Stomach smooth muscle (tissue), 2 donors: ENCODE data around the gene CCL4.

ENCODE experiments used
- H3K27ac ChIP-seq: one replicate; pipeline ENCODE4 v1.7.0; 2013; ENCODE audit warnings: mild to moderate bottlenecking, low read length, inconsistent platforms
- H3K27me3 ChIP-seq, 2 donors: one replicate each; pipeline ENCODE4 v1.7.0; 2013; ENCODE audit warnings: low read length in 2 of 2; ENCODE audit not compliant: insufficient read depth in 2 of 2, control insufficient read depth in 1 of 2
- H3K36me3 ChIP-seq, 2 donors: one replicate each; pipeline ENCODE4 v1.7.0; 2013; ENCODE audit warnings: low read length in 2 of 2; ENCODE audit not compliant: control insufficient read depth in 2 of 2, insufficient read depth in 2 of 2
- H3K4me1 ChIP-seq: one replicate; pipeline ENCODE4 v1.7.0; 2013; ENCODE audit warnings: low read length; ENCODE audit not compliant: control insufficient read depth, insufficient read depth
- H3K4me3 ChIP-seq, 2 donors: one replicate each; pipeline ENCODE4 v1.7.0; 2013; ENCODE audit warnings: low read length in 2 of 2
- H3K9ac ChIP-seq, 2 donors: one replicate each; pipeline ENCODE4 v1.7.0; 2013; ENCODE audit warnings: low read length in 2 of 2, mild to moderate bottlenecking in 1 of 2
- H3K9me3 ChIP-seq, 2 donors: one replicate each; pipeline ENCODE4 v1.7.0; 2013; ENCODE audit warnings: low read length in 2 of 2; ENCODE audit not compliant: control insufficient read depth in 2 of 2
- donor health status: healthy.
- donor health status: Pancreatic carcinoma.

Gene CCL4

DNA sequence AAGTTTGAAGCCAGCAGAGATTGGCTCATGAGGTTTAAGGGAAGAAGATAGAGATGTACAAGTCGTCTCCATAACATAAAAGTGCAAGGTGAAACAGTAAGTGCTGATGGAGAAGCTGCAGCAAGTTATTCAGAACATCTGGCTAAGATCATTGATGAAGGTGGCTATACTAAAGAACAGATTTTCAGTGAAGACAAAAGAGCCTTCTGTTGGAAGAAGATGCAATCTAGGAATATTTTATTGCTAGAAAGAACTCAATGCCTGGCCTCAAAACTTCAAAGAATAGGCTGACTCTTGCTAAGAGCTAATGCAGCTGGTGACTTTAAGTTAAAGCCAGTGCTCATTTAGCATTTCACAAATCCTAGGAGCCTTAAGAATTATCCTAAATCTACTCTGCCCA is 26.0 kb downstream of the CCL4 start:
- no peaks in the 10 kb centered on the region for H3K9me3 ChIP-seq
- H3K36me3 ChIP-seq, result no peaks in the 10 kb centered on the region
- H3K27me3 ChIP-seq, result peaks cover 0 to 5% of the 10 kb centered on the region in 2 donors
- no peak overlapping the region for H3K9ac ChIP-seq
- H3K4me1 ChIP-seq, result no peaks in the 10 kb centered on the region
- no peak overlapping the region for H3K27ac ChIP-seq
- no peak overlapping the region for H3K4me3 ChIP-seq

DNA sequence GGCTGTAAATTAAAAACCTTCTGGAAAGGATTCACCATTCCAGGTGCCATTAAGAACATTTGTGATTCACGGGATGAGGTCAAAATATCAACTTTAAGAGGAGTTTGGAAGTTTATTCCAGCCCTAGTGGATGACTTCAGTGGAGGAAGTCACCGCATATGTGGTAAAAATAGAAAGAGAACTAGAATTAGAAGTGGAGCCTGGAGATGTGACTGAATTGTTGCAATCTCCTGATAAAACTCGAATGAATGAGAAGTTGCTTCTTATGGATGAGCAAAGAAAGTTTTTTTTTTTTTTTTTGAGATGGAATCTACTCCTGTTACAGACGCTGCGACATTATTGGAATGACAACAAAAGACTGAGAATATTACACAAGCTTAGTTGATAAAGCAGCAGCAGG is 26.7 kb downstream of the CCL4 start:
- no peaks in the 10 kb centered on the region for H3K36me3 ChIP-seq
- H3K4me1 ChIP-seq, result no peaks in the 10 kb centered on the region
- H3K4me3 ChIP-seq, result no peak overlapping the region
- H3K9ac ChIP-seq, result no peak overlapping the region
- H3K27me3 ChIP-seq, result peaks cover 0 to under 1% of the 10 kb centered on the region in 2 donors
- H3K27ac ChIP-seq, result no peak overlapping the region
- no peaks in the 10 kb centered on the region for H3K9me3 ChIP-seq

GRCh38 chr17:36131421-36131820 is 27.8 kb downstream of the CCL4 start:
- Histone ChIP-seq H3K36me3 (no peaks in the 10 kb centered on the region), H3K4me1 (no peaks in the 10 kb centered on the region), H3K27me3 (no peaks in the 10 kb centered on the region), H3K9ac (no peak overlapping the region), H3K4me3 (no peak overlapping the region), H3K9me3 (no peaks in the 10 kb centered on the region), H3K27ac (no peak overlapping the region)

DNA sequence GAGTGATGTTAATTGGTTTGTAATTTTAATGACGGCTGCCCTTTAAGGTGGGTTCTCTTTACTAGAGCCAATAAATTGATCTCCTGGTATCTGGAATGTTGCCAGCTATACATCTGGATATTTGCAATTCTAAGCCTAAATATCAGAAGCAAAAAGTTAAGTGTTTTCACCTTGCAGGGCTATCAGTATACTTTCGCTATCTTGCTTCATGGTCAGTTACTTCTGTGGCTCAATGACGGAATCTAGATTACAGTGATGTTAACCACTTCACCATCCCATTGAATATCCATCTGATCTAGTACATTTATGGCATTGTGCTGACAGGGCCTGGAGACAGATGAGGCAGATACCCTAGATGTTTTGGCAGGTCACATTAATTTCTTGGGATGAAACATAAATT is 28.3 kb downstream of the CCL4 start:
- no peaks in the 10 kb centered on the region for H3K36me3 ChIP-seq
- H3K27ac ChIP-seq, result no peak overlapping the region
- no peak overlapping the region for H3K4me3 ChIP-seq
- no peak overlapping the region for H3K9ac ChIP-seq
- no peaks in the 10 kb centered on the region for H3K4me1 ChIP-seq
- H3K27me3 ChIP-seq, result no peaks in the 10 kb centered on the region
- H3K9me3 ChIP-seq, result no peaks in the 10 kb centered on the region

GRCh38 chr17:36132421-36132831 is 28.8 kb downstream of the CCL4 start:
- H3K9me3 ChIP-seq, result no peaks in the 10 kb centered on the region
- no peak overlapping the region for H3K4me3 ChIP-seq
- H3K9ac ChIP-seq, result no peak overlapping the region
- H3K27me3 ChIP-seq, result no peaks in the 10 kb centered on the region
- H3K36me3 ChIP-seq, result no peaks in the 10 kb centered on the region
- H3K27ac ChIP-seq, result no peak overlapping the region
- no peaks in the 10 kb centered on the region for H3K4me1 ChIP-seq

GRCh38 chr17:36133602-36134236 is 30.1 kb downstream of the CCL4 start:
- Histone ChIP-seq H3K27ac (no peak overlapping the region), H3K27me3 (no peaks in the 10 kb centered on the region), H3K4me1 (no peaks in the 10 kb centered on the region), H3K36me3 (no peaks in the 10 kb centered on the region), H3K9ac (no peak overlapping the region), H3K4me3 (no peak overlapping the region), H3K9me3 (no peaks in the 10 kb centered on the region)

DNA sequence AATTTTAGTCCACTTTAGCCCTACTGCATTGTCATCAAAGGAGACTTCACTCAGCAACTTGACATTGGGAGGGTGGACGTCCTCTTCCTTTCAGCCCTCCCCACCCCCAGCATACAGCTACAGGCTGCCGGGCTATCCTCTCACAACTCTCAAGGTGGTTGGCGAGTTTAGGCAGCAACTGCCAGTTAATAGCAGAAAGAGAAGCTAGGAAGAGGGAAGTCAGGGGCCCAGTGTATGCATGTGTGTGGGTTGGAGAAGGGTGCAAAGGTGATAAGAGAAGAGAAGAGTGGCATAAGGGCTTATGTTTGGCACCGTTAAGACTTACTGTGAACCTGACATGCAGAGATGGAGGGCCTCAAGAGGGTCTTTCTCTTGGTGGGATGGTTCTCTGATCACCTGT is 31.8 kb downstream of the CCL4 start:
- no peaks in the 10 kb centered on the region for H3K36me3 ChIP-seq
- H3K4me1 ChIP-seq, result no peaks in the 10 kb centered on the region
- no peaks in the 10 kb centered on the region for H3K27me3 ChIP-seq
- no peak overlapping the region for H3K27ac ChIP-seq
- no peak overlapping the region for H3K4me3 ChIP-seq
- H3K9me3 ChIP-seq, result no peaks in the 10 kb centered on the region
- H3K9ac ChIP-seq, result no peak overlapping the region

DNA sequence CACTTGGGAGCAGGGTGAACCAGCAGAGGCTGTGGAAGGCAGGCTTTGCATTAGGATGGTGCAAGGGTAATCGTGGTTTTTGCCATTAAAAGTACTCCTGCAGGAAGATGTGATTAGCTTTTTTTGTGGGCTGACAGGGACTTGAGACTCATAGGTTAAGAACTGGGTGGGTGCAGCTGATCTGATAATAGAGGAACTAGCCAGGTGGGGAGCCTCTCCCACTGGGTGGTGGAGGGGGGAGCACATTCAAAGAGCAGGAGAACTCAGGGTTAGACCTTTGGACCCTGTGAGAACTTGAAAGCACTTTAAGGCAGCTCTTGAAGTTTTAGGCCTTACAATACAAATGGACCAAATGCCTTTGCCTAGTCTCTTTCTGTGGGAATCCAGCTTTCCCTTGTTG is 32.4 kb downstream of the CCL4 start:
- Histone ChIP-seq H3K4me3 (no peak overlapping the region), H3K27ac (no peak overlapping the region), H3K9me3 (no peaks in the 10 kb centered on the region), H3K9ac (no peak overlapping the region), H3K4me1 (no peaks in the 10 kb centered on the region), H3K36me3 (no peaks in the 10 kb centered on the region), H3K27me3 (no peaks in the 10 kb centered on the region)

DNA sequence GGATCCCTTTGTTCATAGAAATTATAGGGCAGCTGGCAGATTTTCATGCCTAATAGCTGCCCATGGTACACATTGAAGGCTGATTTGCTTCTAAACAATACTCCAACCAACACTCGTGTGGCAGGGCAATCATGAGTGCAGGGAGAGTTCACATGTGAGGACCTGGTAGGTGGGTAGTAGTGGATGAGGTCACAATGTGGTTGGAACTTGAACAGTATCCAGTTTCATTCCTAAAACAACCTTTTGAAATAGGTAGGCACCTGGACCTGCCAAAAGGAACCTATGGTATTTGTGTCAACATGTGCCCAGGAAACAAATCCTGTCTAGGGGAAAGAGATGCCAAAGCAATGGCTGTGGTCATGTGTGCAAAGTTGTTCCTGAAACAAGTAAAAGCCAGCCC is 32.8 kb downstream of the CCL4 start:
- no peak overlapping the region for H3K9ac ChIP-seq
- H3K9me3 ChIP-seq, result no peaks in the 10 kb centered on the region
- no peak overlapping the region for H3K27ac ChIP-seq
- no peaks in the 10 kb centered on the region for H3K4me1 ChIP-seq
- no peaks in the 10 kb centered on the region for H3K36me3 ChIP-seq
- H3K4me3 ChIP-seq, result no peak overlapping the region
- H3K27me3 ChIP-seq, result no peaks in the 10 kb centered on the region

DNA sequence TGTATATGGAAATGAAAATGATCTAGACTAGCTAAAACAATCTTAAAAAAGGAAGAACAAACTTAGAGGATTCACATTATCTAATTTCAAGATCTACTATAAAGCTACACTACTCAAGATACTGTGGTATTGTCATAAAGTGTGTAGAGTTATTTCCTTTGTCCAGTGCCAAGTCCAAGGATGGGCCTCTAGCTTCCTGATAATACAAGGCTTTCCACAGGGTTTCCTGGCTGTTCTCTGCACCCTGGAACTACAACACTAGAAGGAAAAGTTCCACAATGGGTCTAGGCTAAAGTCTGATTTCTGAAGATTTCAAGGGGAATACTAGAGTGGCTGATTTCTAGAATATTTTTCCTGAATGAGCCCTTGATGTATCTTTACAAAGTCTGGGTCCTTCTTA is 38.6 kb downstream of the CCL4 start:
- H3K9me3 ChIP-seq, result no peaks in the 10 kb centered on the region
- no peak overlapping the region for H3K4me3 ChIP-seq
- H3K27me3 ChIP-seq, result no peaks in the 10 kb centered on the region
- no peak overlapping the region for H3K27ac ChIP-seq
- H3K9ac ChIP-seq, result no peak overlapping the region
- H3K36me3 ChIP-seq, result no peaks in the 10 kb centered on the region
- no peaks in the 10 kb centered on the region for H3K4me1 ChIP-seq

GRCh38 chr17:36142806-36143205 is 39.2 kb downstream of the CCL4 start:
- Histone ChIP-seq H3K27me3 (no peaks in the 10 kb centered on the region), H3K36me3 (no peaks in the 10 kb centered on the region), H3K27ac (no peak overlapping the region), H3K9ac (no peak overlapping the region), H3K4me1 (no peaks in the 10 kb centered on the region), H3K4me3 (no peak overlapping the region), H3K9me3 (no peaks in the 10 kb centered on the region)
